B cell (primary cell): Measurements from ENCODE around the gene SNRPD3. TPM values are rescaled to one million over a fixed set of nuclear protein-coding genes. Genes with fewer than 3 reads are reported as not detected.
A peak's percentile ranks its signal among the peaks of the same experiment; 100 is the strongest.

Experiments used
- ATAC-seq: fragments of 200-7000 bp; cut with Tn5 transposase; one replicate; pipeline ENCODE4 v1.10.0; 2021; ENCODE audit warnings: low read depth, mild to moderate bottlenecking, moderate number of reproducible peaks, moderate library complexity
- CTCF ChIA-PET: fragments of 350-600 bp; sonication (Branson Sonifier 250); formaldehyde crosslinking; loops from one replicate; lab custom pipeline; 2021; ENCODE audit warnings: antibody characterized with exemption, inconsistent platforms; lab: Charles Lee
- POLR2A ChIA-PET: fragments of 350-600 bp; sonication (Branson Sonifier 250); formaldehyde crosslinking; loops from one replicate; lab custom pipeline; 2021; ENCODE audit warnings: antibody characterized with exemption; lab: Charles Lee
- DNase-seq: peaks from one replicate; pipeline ENCODE4 v3.0.0; 2013
- H2AFZ ChIP-seq: 2 replicates; pipeline ENCODE4 v1.6.1; 2012; ENCODE audit warnings: mild to moderate bottlenecking, low read depth, low read length; ENCODE audit not compliant: insufficient read depth, poor library complexity, severe bottlenecking
- H3K27ac ChIP-seq, 2 donors: 1 replicate in 1 of 2; 2 replicates in 1 of 2; pipeline ENCODE4 v1.5.1; 2012 to 2013; ENCODE audit warnings: low read length in 2 of 2, mild to moderate bottlenecking in 2 of 2, moderate library complexity in 1 of 2
- H3K27me3 ChIP-seq, 4 experiments: fragments of 200-600 bp in 1 of 4; sonication (generic) in 1 of 4; replicated peaks in 1 of 4; 1 replicate in 2 of 4; 2 replicates in 2 of 4; pipeline versions ENCODE4 v1.6.1 to v1.7.0; 2013 to 2016; ENCODE audit warnings: low read length in 3 of 4, mild to moderate bottlenecking in 2 of 4, mixed read lengths in 1 of 4, moderate library complexity in 1 of 4; ENCODE audit not compliant: insufficient read depth in 4 of 4, control insufficient read depth in 3 of 4; ENCODE audit errors: control extremely low read depth in 1 of 4
- H3K36me3 ChIP-seq, 2 experiments: replicated peaks in 1 of 2; 1 replicate in 1 of 2; 2 replicates in 1 of 2; pipeline versions ENCODE4 v1.6.1 to v1.7.1; 2013; ENCODE audit warnings: low read length in 1 of 2; ENCODE audit not compliant: insufficient read depth in 2 of 2, control insufficient read depth in 1 of 2; ENCODE audit errors: control extremely low read depth in 1 of 2, extremely low read depth in 1 of 2
- H3K4me1 ChIP-seq, 2 donors: fragments of 200-600 bp in 1 of 2; sonication (generic) in 1 of 2; 1 replicate in 1 of 2; 2 replicates in 1 of 2; pipeline versions ENCODE4 v1.5.1 to v1.6.1; 2013 to 2017; ENCODE audit warnings: low read length in 2 of 2; ENCODE audit not compliant: control insufficient read depth in 2 of 2, insufficient read depth in 2 of 2
- H3K4me2 ChIP-seq: replicated peaks from 2 replicates; pipeline ENCODE3; 2012; ENCODE audit warnings: mild to moderate bottlenecking, low read depth, low read length; ENCODE audit not compliant: poor library complexity, severe bottlenecking
- H3K4me3 ChIP-seq, 5 experiments: fragments of 200-600 bp in 1 of 5; sonication (generic) in 1 of 5; 1 replicate in 3 of 5; 2 replicates in 2 of 5; pipeline versions ENCODE4 v1.5.1 to v1.7.0; 2011 to 2016; ENCODE audit warnings: low read length in 4 of 5, mild to moderate bottlenecking in 4 of 5, low read depth in 2 of 5, control low read depth in 1 of 5, moderate library complexity in 1 of 5; ENCODE audit not compliant: insufficient read depth in 1 of 5; ENCODE audit errors: control extremely low read depth in 1 of 5, extremely low read depth in 1 of 5
- H3K79me2 ChIP-seq: fragments of 200-600 bp; sonication (generic); one replicate; pipeline ENCODE4 v1.6.0; 2016; ENCODE audit warnings: low read length; ENCODE audit not compliant: control insufficient read depth, insufficient read depth
- H3K9ac ChIP-seq: fragments of 200-600 bp; sonication (generic); 2 replicates; pipeline ENCODE4 v1.6.1; 2017; ENCODE audit warnings: mild to moderate bottlenecking, low read length, moderate library complexity
- H3K9me3 ChIP-seq, 3 donors: one replicate each; pipeline versions ENCODE4 v1.6.1 to v1.7.1; 2013; ENCODE audit warnings: low read length in 2 of 3; ENCODE audit not compliant: control insufficient read depth in 2 of 3, insufficient read depth in 1 of 3; ENCODE audit errors: control extremely low read depth in 1 of 3
- H4K20me1 ChIP-seq: 2 replicates; pipeline ENCODE4 v1.6.0; 2012; ENCODE audit warnings: mild to moderate bottlenecking, low read length; ENCODE audit not compliant: insufficient read depth, control insufficient read depth, poor library complexity, severe bottlenecking
- H3K27ac Mint-ChIP-seq: one replicate; pipeline ENCODE4 v1.8.0; 2021; ENCODE audit warnings: mixed read lengths
- H3K27me3 Mint-ChIP-seq: one replicate; pipeline ENCODE4 v1.8.0; 2021; ENCODE audit warnings: mixed read lengths
- H3K4me1 Mint-ChIP-seq: one replicate; pipeline ENCODE4 v1.8.0; 2021; ENCODE audit warnings: mixed read lengths
- H3K4me3 Mint-ChIP-seq: one replicate; pipeline ENCODE4 v1.8.0; 2021; ENCODE audit warnings: mixed read lengths
- H3K9me3 Mint-ChIP-seq: one replicate; pipeline ENCODE4 v1.8.0; 2022; ENCODE audit warnings: mixed read lengths; ENCODE audit not compliant: insufficient read depth
- EZH2 ChIP-seq: IDR thresholded peaks from 2 replicates; pipeline ENCODE4 v1.6.1; 2012; ENCODE audit warnings: borderline replicate concordance, low read depth, mild to moderate bottlenecking, moderate library complexity, low read length; ENCODE audit not compliant: insufficient read depth, poor library complexity, severe bottlenecking
- WGBS: methylation state at CpG from one replicate; pipeline ENCODE4 v1.1.5; 2013; ENCODE audit warnings: missing lambda C conversion rate; ENCODE audit not compliant: insufficient coverage; 5-methylcytosine and 5-hydroxymethylcytosine counted together
- intact Hi-C: fragments of 100-400 bp; cut with micrococcal nuclease; formaldehyde crosslinking; loops from one replicate; pipeline ENCODE4 v1.10.0; 2022
- polyA minus RNA-seq: library from RNA; depleted of rRNA, polyadenylated mRNA; stranded (reverse); fragments of >200 nt; gene quantifications from 2 replicates; pipeline ENCODE4 v1.2.3, GENCODE V29; 2012
- polyA plus RNA-seq: library from polyadenylated mRNA; depleted of rRNA; stranded (reverse); fragments of >200 nt; gene quantifications from 2 replicates; pipeline ENCODE4 v1.2.3, GENCODE V29; 2012
- total RNA-seq, 2 donors: library from RNA; stranded (reverse); fragments of 120-200 nt in 1 of 2; gene quantifications; 1 replicate in 1 of 2; 2 replicates in 1 of 2; pipeline versions ENCODE4 v1.2.3 to v1.2.4, GENCODE V29; 2013 to 2022
- TF ChIP-seq, protein P1 (sequence below): fragments of 200-600 bp; IDR thresholded peaks from one replicate; pipeline ENCODE4 v1.8.0; 2022; ENCODE audit warnings: antibody characterized with exemption, mild to moderate bottlenecking

The SNRPD3 gene
- total RNA-seq (76.7 and 79.0 TPM in 2 replicates), polyA plus RNA-seq (92.7 and 165 TPM in 2 replicates), polyA minus RNA-seq (132 and 133 TPM in 2 replicates)
- 108 TPM for total RNA-seq (2013)

DNA sequence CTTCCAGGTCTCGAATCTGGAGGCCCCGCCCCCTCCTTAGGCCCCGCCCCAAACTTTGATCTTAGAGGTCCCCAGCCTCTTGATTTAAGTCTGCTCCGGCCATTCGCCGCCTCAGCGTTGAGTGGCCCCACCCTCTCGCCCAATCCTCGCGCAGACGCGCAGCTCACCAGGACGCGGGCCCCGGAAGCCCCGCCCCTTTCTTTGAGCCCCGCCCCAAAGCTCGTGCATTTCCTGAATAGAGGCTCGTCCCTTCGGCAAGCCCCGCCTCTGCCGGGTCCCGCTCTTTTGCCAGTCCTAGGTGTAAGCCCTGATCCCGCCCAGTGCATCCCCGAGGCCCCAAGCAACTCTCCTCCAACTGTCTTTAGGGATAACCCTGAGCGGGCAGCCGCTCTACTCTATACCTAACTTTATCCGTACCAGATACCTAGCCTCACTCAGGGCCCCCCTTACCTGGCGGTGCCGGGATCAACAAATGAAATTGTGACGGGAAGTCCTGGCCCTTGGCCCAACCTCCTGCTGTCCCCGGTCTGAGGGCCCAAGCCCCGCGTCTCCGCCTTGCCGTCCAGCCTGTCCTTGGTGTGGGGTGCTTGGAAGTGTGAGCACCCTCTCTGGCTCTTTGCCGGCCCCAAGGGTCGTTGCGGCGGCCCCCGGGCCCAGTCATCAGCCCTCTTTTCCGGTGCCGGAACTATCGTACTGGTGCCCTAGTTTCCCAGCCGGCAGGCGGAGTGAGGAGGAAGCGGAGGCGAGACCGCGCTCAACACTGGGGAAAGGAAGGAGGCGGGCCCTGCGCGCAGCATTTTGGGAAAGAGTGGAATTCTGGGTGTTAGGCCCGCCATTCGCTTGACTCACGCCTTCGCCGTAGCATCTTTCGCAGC is at the start of gene SNRPD3:
Gene SNRPD3, plus strand, starts transcription at position 835 of the 875 bp plus-strand sequence. CDS start 1,676 bp downstream, outside the sequence.
- H3K4me3 Mint-ChIP-seq = peak within 1 kb of the TSS; percentile 99
- Histone ChIP-seq H3K79me2 (peaks cover 87% of the 10 kb centered on the region), H3K9ac (peak within 1 kb of the TSS; percentile 97), H2AFZ (peak within 1 kb of the TSS; percentile 98), H3K4me1 (peaks cover 64 to 73% of the 10 kb centered on the region in 2 donors), H3K27ac (peak within 1 kb of the TSS; percentile 87 to 96), H3K4me3 (peak within 1 kb of the TSS; percentile 64 to 99 (median 94)), H3K4me2 (peak within 1 kb of the TSS; percentile 83), H4K20me1 (peaks cover 57% of the 10 kb centered on the region), H3K36me3 (peaks cover 3 to 45% of the 10 kb centered on the region in 2 experiments), H3K27me3 (no peaks in the 10 kb centered on the region), H3K9me3 (no peaks in the 10 kb centered on the region)
- DNase-seq (peak; percentile 99), ATAC-seq (peak; percentile 80)
- peaks cover 80% of the 10 kb centered on the region for H3K4me1 Mint-ChIP-seq
- ChIA-PET POLR2A (interaction anchor here (0.7 to 3.8 kb wide), 5 partner anchors 53 to 662 kb away, joined by 3 to 14 read pairs (median 6); partner anchors contain the start of genes ADORA2A and MIF), CTCF (interaction anchor here (0.7 to 1.6 kb wide), 4 partner anchors 121 to 780 kb away, joined by 3 to 4 read pairs (median 3); no protein-coding TSS in a partner anchor)
- H3K27ac Mint-ChIP-seq = peak within 1 kb of the TSS; percentile 98
- WGBS = under 1% methylated on average over 59 of the region's 59 CpGs
- TF ChIP-seq, protein P1, sequence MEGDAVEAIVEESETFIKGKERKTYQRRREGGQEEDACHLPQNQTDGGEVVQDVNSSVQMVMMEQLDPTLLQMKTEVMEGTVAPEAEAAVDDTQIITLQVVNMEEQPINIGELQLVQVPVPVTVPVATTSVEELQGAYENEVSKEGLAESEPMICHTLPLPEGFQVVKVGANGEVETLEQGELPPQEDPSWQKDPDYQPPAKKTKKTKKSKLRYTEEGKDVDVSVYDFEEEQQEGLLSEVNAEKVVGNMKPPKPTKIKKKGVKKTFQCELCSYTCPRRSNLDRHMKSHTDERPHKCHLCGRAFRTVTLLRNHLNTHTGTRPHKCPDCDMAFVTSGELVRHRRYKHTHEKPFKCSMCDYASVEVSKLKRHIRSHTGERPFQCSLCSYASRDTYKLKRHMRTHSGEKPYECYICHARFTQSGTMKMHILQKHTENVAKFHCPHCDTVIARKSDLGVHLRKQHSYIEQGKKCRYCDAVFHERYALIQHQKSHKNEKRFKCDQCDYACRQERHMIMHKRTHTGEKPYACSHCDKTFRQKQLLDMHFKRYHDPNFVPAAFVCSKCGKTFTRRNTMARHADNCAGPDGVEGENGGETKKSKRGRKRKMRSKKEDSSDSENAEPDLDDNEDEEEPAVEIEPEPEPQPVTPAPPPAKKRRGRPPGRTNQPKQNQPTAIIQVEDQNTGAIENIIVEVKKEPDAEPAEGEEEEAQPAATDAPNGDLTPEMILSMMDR = no peak
- no peak for TF ChIP-seq EZH2
- intact Hi-C loops = loop anchor here (1.0 to 10.0 kb wide), 7 partner anchors 121 to 1483 kb away; partner anchors contain the start of genes ADORA2A, GNAZ, RAB36 and RSPH14
- H3K27me3 Mint-ChIP-seq = no peaks in the 10 kb centered on the region
- no peaks in the 10 kb centered on the region for H3K9me3 Mint-ChIP-seq
